ENCODE results near the gene CCS.
"Not testable (repeated sequence)": the region's sequence is repeated elsewhere in the genome, so short reads cannot be mapped to it uniquely, and the experiment has no call there.

Gene CCS

GRCh38 chr11:66625041-66625751 is 32.2 kb downstream of the CCS start:
- DNase-seq (ENCODE audit: low read depth in 1 of 2, low spot score in 1 of 2): no peak

GRCh38 chr11:66625752-66626149 is 32.8 kb downstream of the CCS start:
- DNase-seq (ENCODE audit: low read depth in 1 of 2, low spot score in 1 of 2): no peak

GRCh38 chr11:66626382-66626781 is 33.4 kb downstream of the CCS start:
- DNase-seq (ENCODE audit: low read depth in 1 of 2, low spot score in 1 of 2): no peak

GRCh38 chr11:66626926-66627325 is 33.9 kb downstream of the CCS start:
- DNase-seq (ENCODE audit: low read depth in 1 of 2, low spot score in 1 of 2): no peak

GRCh38 chr11:66628061-66628603 is 35.1 kb downstream of the CCS start:
- no peak for DNase-seq (ENCODE audit: low read depth in 1 of 2, low spot score in 1 of 2)

GRCh38 chr11:66629356-66629755 is 36.4 kb downstream of the CCS start:
- DNase-seq (ENCODE audit: low read depth in 1 of 2, low spot score in 1 of 2): no peak

GRCh38 chr11:66631883-66632282 is 38.9 kb downstream of the CCS start:
- no peak for DNase-seq (ENCODE audit: low read depth in 1 of 2, low spot score in 1 of 2)

GRCh38 chr11:66632952-66633351 is 40.0 kb downstream of the CCS start:
- DNase-seq (ENCODE audit: low read depth in 1 of 2, low spot score in 1 of 2): no peak

GRCh38 chr11:66636411-66636810 is 43.4 kb downstream of the CCS start:
- no peak for DNase-seq (ENCODE audit: low read depth in 1 of 2, low spot score in 1 of 2)

GRCh38 chr11:66637557-66638176 is 44.7 kb downstream of the CCS start:
- no peak for DNase-seq (ENCODE audit: low read depth in 1 of 2, low spot score in 1 of 2)

- peak; percentile 79 to 91 for DNase-seq (ENCODE audit: low read depth in 1 of 2, low spot score in 1 of 2)
Observed at GRCh38 chr11:66638177-66639065, 45.4 kb downstream of the CCS start, which contains the start of gene RBM4. RBM4 (plus strand) TSS chr11:66638703; CDS start chr11:66639712, 1,009 bp downstream.

GRCh38 chr11:66639066-66639813 is 46.3 kb downstream of the CCS start:
- no peak for DNase-seq (ENCODE audit: low read depth in 1 of 2, low spot score in 1 of 2)

- not testable (repeated sequence) for DNase-seq (ENCODE audit: low read depth in 1 of 2, low spot score in 1 of 2)
Observed at GRCh38 chr11:66639814-66640340, 46.9 kb downstream of the CCS start.

- DNase-seq (ENCODE audit: low read depth in 1 of 2, low spot score in 1 of 2): no peak
Observed at GRCh38 chr11:66641834-66642233, 48.8 kb downstream of the CCS start.

- DNase-seq (ENCODE audit: low read depth in 1 of 2, low spot score in 1 of 2): no peak
Observed at GRCh38 chr11:66643745-66644437, 50.9 kb downstream of the CCS start.

GRCh38 chr11:66646828-66647227 is 53.8 kb downstream of the CCS start:
- no peak for DNase-seq (ENCODE audit: low read depth in 1 of 2, low spot score in 1 of 2)

- DNase-seq (ENCODE audit: low read depth in 1 of 2, low spot score in 1 of 2): no peak
Observed at GRCh38 chr11:66649903-66650302, 56.9 kb downstream of the CCS start.

- no peak for DNase-seq (ENCODE audit: low read depth in 1 of 2, low spot score in 1 of 2)
Observed at GRCh38 chr11:66651016-66651415, 58.0 kb downstream of the CCS start.

- DNase-seq (ENCODE audit: low read depth in 1 of 2, low spot score in 1 of 2): no peak
Observed at GRCh38 chr11:66652651-66653050, 59.7 kb downstream of the CCS start.

GRCh38 chr11:66653123-66653522 is 60.1 kb downstream of the CCS start:
- DNase-seq (ENCODE audit: low read depth in 1 of 2, low spot score in 1 of 2): no peak

Measured in stimulated activated CD4-positive, alpha-beta T cell treated with anti-CD3 and anti-CD28 coated beads, Interleukin-15, amount 100 ng/mL, for 1 hour (primary cell).